NOMO-1 treated with dmso at 0.1 percent for 144 hours (cell line): ENCODE measurements around the gene NEDD4.
"Not testable (repeated sequence)": the region's sequence is repeated elsewhere in the genome, so short reads cannot be mapped to it uniquely, and the experiment has no call there.

Experiments used
- DNase-seq: peaks from one replicate; lab custom pipeline; 2025; ENCODE audit not compliant: unreplicated experiment; lab: John Stamatoyannopoulos, UW

NEDD4 gene

GRCh38 chr15:55834331-55834730 lies 159.1 kb downstream of the NEDD4 start:
- DNase-seq: no peak

GRCh38 chr15:55829826-55830225 lies 163.6 kb downstream of the NEDD4 start:
- DNase-seq: peak; percentile 36

GRCh38 chr15:55827955-55828354 lies 165.5 kb downstream of the NEDD4 start:
- no peak for DNase-seq

GRCh38 chr15:55827204-55827603 lies 166.2 kb downstream of the NEDD4 start:
- DNase-seq: no peak

- DNase-seq: no peak
Observed at GRCh38 chr15:55824857-55825613, 168.4 kb downstream of the NEDD4 start.

GRCh38 chr15:55823699-55824340 lies 169.6 kb downstream of the NEDD4 start:
- no peak for DNase-seq

GRCh38 chr15:55823191-55823670 lies 170.2 kb downstream of the NEDD4 start:
- DNase-seq: no peak

GRCh38 chr15:55821740-55822139 lies 171.7 kb downstream of the NEDD4 start:
- DNase-seq: not testable (repeated sequence)

GRCh38 chr15:55820043-55820442 lies 173.4 kb downstream of the NEDD4 start:
- no peak for DNase-seq

GRCh38 chr15:55819397-55820034 lies 173.9 kb downstream of the NEDD4 start:
- no peak for DNase-seq

GRCh38 chr15:55816017-55816416 lies 177.4 kb downstream of the NEDD4 start:
- no peak for DNase-seq

GRCh38 chr15:55802600-55803376 lies 190.6 kb downstream of the NEDD4 start:
- DNase-seq: no peak

- no peak for DNase-seq
Observed at GRCh38 chr15:55800216-55800615, 193.2 kb downstream of the NEDD4 start.

- no peak for DNase-seq
Observed at GRCh38 chr15:55799291-55800212, 193.9 kb downstream of the NEDD4 start.

- no peak for DNase-seq
Observed at GRCh38 chr15:55796321-55796965, 197.0 kb downstream of the NEDD4 start.

GRCh38 chr15:55795031-55795430 lies 198.4 kb downstream of the NEDD4 start:
- DNase-seq: no peak

GRCh38 chr15:55791551-55792400 lies 201.6 kb downstream of the NEDD4 start:
- DNase-seq: no peak

GRCh38 chr15:55789066-55789660 lies 204.2 kb downstream of the NEDD4 start:
- DNase-seq: no peak
